ENCODE measurements around the gene KANTR.

DNA sequence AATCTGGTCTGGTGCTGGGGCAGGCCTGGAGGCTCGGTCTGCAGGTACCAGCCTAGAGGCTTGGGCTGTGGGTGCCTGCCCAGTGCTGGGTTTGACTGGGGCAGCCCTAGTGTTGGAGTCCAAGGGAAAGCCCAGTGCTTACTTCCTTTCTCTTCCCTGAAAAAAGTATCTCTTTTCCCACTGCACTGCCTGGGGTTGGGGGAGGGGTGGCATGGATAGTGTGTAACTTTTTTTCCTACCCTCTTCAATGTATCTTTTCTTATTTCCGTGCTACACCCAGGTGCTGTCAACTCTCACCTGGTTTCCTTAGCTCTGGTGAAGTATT is 21.6 kb downstream of the KANTR start:
- TF ChIP-seq ZNF274 (IDR thresholded peaks at IDR 0.05; ENCODE audit: low read depth, low read length) (no peak), SUZ12 (IDR thresholded peaks at IDR 0.05; ENCODE audit: extremely low read depth, insufficient read depth, insufficient read length) (no peak), YY1 (IDR thresholded peaks at IDR 0.05; ENCODE audit: insufficient read depth, insufficient read length) (no peak)

Measured in NT2/D1 (cell line).